ENCODE data around the gene ASPDH. TPM values are rescaled to one million over a fixed set of nuclear protein-coding genes. Genes with fewer than 3 reads are reported as not detected.
"Not testable (repeated sequence)": the region's sequence is repeated elsewhere in the genome, so short reads cannot be mapped to it uniquely, and the experiment has no call there.

ASPDH gene
- total RNA-seq, 2 donors from 2014 or later: not detected

- TF ChIP-seq CTCF (IDR thresholded peaks at IDR 0.05): no peak
- Histone ChIP-seq H3K36me3 (no peaks in the 10 kb centered on the region), H3K4me3 (no peak overlapping the region), H3K27me3 (no peaks in the 10 kb centered on the region), H3K9me3 (peaks cover 0 to 17% of the 10 kb centered on the region in 2 donors), H3K27ac (no peak overlapping the region), H3K4me1 (peaks cover 0 to 4% of the 10 kb centered on the region in 2 donors)
- no peak for DNase-seq (ENCODE audit: low spot score)
Observed at GRCh38 chr19:50535672-50536187, 22.0 kb upstream of the ASPDH start.

GRCh38 chr19:50534478-50534877 lies 20.8 kb upstream of the ASPDH start:
- DNase-seq (ENCODE audit: low spot score): no peak
- H3K4me3 ChIP-seq: no peak overlapping the region
- H3K36me3 ChIP-seq: no peaks in the 10 kb centered on the region
- H3K4me1 ChIP-seq: peaks cover 0 to 4% of the 10 kb centered on the region in 2 donors
- peaks cover 0 to 17% of the 10 kb centered on the region in 2 donors for H3K9me3 ChIP-seq
- no peaks in the 10 kb centered on the region for H3K27me3 ChIP-seq
- no peak for TF ChIP-seq CTCF (IDR thresholded peaks at IDR 0.05)
- no peak overlapping the region for H3K27ac ChIP-seq

GRCh38 chr19:50532952-50533351 lies 19.2 kb upstream of the ASPDH start:
- no peak for DNase-seq (ENCODE audit: low spot score)
- no peak for TF ChIP-seq CTCF (IDR thresholded peaks at IDR 0.05)
- Histone ChIP-seq H3K27ac (no peak overlapping the region), H3K27me3 (no peaks in the 10 kb centered on the region), H3K4me1 (peaks cover 0 to 4% of the 10 kb centered on the region in 2 donors), H3K36me3 (no peaks in the 10 kb centered on the region), H3K4me3 (no peak overlapping the region), H3K9me3 (peaks cover 0 to 17% of the 10 kb centered on the region in 2 donors)

GRCh38 chr19:50531171-50531612 lies 17.5 kb upstream of the ASPDH start:
- Histone ChIP-seq H3K4me3 (no peak overlapping the region), H3K4me1 (no peaks in the 10 kb centered on the region), H3K9me3 (peaks cover 0 to 17% of the 10 kb centered on the region in 2 donors), H3K36me3 (no peaks in the 10 kb centered on the region), H3K27ac (no peak overlapping the region), H3K27me3 (no peaks in the 10 kb centered on the region)
- TF ChIP-seq CTCF (IDR thresholded peaks at IDR 0.05): no peak
- DNase-seq (ENCODE audit: low spot score): no peak

GRCh38 chr19:50528052-50528451 lies 14.3 kb upstream of the ASPDH start:
- not testable (repeated sequence) for H3K27ac ChIP-seq; H3K4me1 ChIP-seq; H3K4me3 ChIP-seq; H3K27me3 ChIP-seq; H3K9me3 ChIP-seq; H3K36me3 ChIP-seq; DNase-seq (ENCODE audit: low spot score)

GRCh38 chr19:50522881-50523280 lies 9.2 kb upstream of the ASPDH start:
- TF ChIP-seq CTCF (IDR thresholded peaks at IDR 0.05): no peak
- Histone ChIP-seq H3K27ac (no peak overlapping the region), H3K36me3 (no peaks in the 10 kb centered on the region), H3K9me3 (no peaks in the 10 kb centered on the region), H3K4me1 (no peaks in the 10 kb centered on the region), H3K27me3 (no peaks in the 10 kb centered on the region), H3K4me3 (no peak overlapping the region)
- no peak for DNase-seq (ENCODE audit: low spot score)
